GM11168 (cell line): Measurements from ENCODE around the gene MAD1L1.
"Not testable (repeated sequence)": the region's sequence is repeated elsewhere in the genome, so short reads cannot be mapped to it uniquely, and the experiment has no call there.

Source experiments
- in situ Hi-C: fragments of 300-500 bp; cut with MboI; formaldehyde crosslinking; loops from one replicate; pipeline ENCODE4 v1.12.0; 2022; ENCODE audit warnings: low sequenced_read_pairs; ENCODE audit not compliant: unreplicated experiment

Gene MAD1L1

GRCh38 chr7:1827521-1827981 is 405.2 kb downstream of the MAD1L1 start:
- in situ Hi-C loops, result not testable (repeated sequence)

- in situ Hi-C loops, result not testable (repeated sequence)
Observed at GRCh38 chr7:1826931-1827330, 405.8 kb downstream of the MAD1L1 start.

- in situ Hi-C loops, result no loop called here
Observed at GRCh38 chr7:1825897-1826741, 406.6 kb downstream of the MAD1L1 start.

GRCh38 chr7:1825647-1825896 is 407.2 kb downstream of the MAD1L1 start:
- in situ Hi-C loops, result not testable (repeated sequence)

GRCh38 chr7:1824882-1825646 is 407.7 kb downstream of the MAD1L1 start:
- in situ Hi-C loops, result not testable (repeated sequence)

- in situ Hi-C loops, result not testable (repeated sequence)
Observed at GRCh38 chr7:1824151-1824881, 408.4 kb downstream of the MAD1L1 start.

GRCh38 chr7:1823376-1824150 is 409.2 kb downstream of the MAD1L1 start:
- in situ Hi-C loops, result no loop called here

GRCh38 chr7:1819259-1819841 is 413.4 kb downstream of the MAD1L1 start:
- in situ Hi-C loops, result no loop called here

- in situ Hi-C loops, result no loop called here
Observed at GRCh38 chr7:1818575-1819258, 414.0 kb downstream of the MAD1L1 start.

- in situ Hi-C loops, result no loop called here
Observed at GRCh38 chr7:1817061-1817712, 415.6 kb downstream of the MAD1L1 start.

- in situ Hi-C loops, result not testable (repeated sequence)
Observed at GRCh38 chr7:1816451-1816850, 416.3 kb downstream of the MAD1L1 start.

GRCh38 chr7:1815551-1816281 is 417.0 kb downstream of the MAD1L1 start:
- in situ Hi-C loops, result not testable (repeated sequence)

- in situ Hi-C loops, result no loop called here
Observed at GRCh38 chr7:1815051-1815481, 417.7 kb downstream of the MAD1L1 start.

GRCh38 chr7:1814089-1814811 is 418.5 kb downstream of the MAD1L1 start:
- in situ Hi-C loops, result no loop called here

GRCh38 chr7:1813394-1814088 is 419.2 kb downstream of the MAD1L1 start:
- in situ Hi-C loops, result no loop called here

- in situ Hi-C loops, result no loop called here
Observed at GRCh38 chr7:1812509-1813393, 420.0 kb downstream of the MAD1L1 start.
